ENCODE data around the gene ISCA2.
A peak's percentile ranks its signal among the peaks of the same experiment; 100 is the strongest.

ISCA2 gene

DNA sequence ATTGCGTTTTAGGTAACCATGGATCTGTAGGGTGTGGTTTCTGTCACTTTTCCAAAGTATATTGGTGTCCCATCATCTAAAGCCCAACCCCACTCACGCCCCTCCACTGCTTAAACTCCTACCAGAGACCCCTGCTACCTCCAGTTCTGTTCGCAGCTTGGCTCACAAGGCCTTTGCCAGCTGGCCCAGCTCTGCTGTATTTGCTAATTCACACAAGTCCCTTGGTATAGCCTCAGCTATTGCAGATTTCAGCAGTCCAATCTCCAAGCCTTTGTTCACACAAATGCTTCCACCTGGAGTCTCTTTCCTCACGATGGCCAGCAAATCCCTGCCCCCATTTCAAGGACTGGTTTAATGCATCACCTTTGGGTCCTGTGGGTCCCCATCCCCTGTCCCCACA is 24.2 kb downstream of the ISCA2 start:
- peaks cover 0 to 53% (median 37%) of the 10 kb centered on the region in 4 experiments for H3K4me1 ChIP-seq (ENCODE audit: control extremely low read depth in 1 of 4, control insufficient read depth in 4 of 4, insufficient read depth in 4 of 4, low read length in 3 of 4)
- WGBS (ENCODE audit: insufficient coverage) = 100% methylated on average over 2 of the region's 4 CpGs
- no peak overlapping the region for H3K27ac ChIP-seq (ENCODE audit: insufficient read depth in 1 of 2, low read depth in 1 of 2, low read length in 2 of 2, poor library complexity in 1 of 2, severe bottlenecking in 2 of 2)
- H3K27me3 ChIP-seq (replicated peaks in 2 of 5; ENCODE audit: control insufficient read depth in 4 of 5, insufficient read depth in 5 of 5, low read length in 4 of 5) = no peaks in the 10 kb centered on the region
- ChIA-PET POLR2A (no interaction called here), CTCF (interaction anchor here (0.9 to 3.1 kb wide), 5 partner anchors 9 to 19 kb away, joined by 3 to 11 read pairs (median 3); no protein-coding TSS in a partner anchor)
- H3K9me3 ChIP-seq (ENCODE audit: control extremely low read depth in 1 of 5, control insufficient read depth in 4 of 5, insufficient read depth in 2 of 5, low read depth in 1 of 5, low read length in 4 of 5) = no peaks in the 10 kb centered on the region
- H3K36me3 ChIP-seq (ENCODE audit: control insufficient read depth in 4 of 4, insufficient read depth in 4 of 4, low read length in 3 of 4) = no peaks in the 10 kb centered on the region
- H3K4me3 ChIP-seq (ENCODE audit: control insufficient read depth in 1 of 7, extremely low read depth in 1 of 7, insufficient read depth in 4 of 7, low read depth in 2 of 7, low read length in 6 of 7) = no peak overlapping the region
- DNase-seq = no peak

GRCh38 chr14:74518221-74518620 is 24.7 kb downstream of the ISCA2 start:
- Histone ChIP-seq H3K27me3 (replicated peaks in 2 of 5; ENCODE audit: control insufficient read depth in 4 of 5, insufficient read depth in 5 of 5, low read length in 4 of 5) (no peaks in the 10 kb centered on the region), H3K4me3 (ENCODE audit: control insufficient read depth in 1 of 7, extremely low read depth in 1 of 7, insufficient read depth in 4 of 7, low read depth in 2 of 7, low read length in 6 of 7) (no peak overlapping the region), H3K4me1 (ENCODE audit: control extremely low read depth in 1 of 4, control insufficient read depth in 4 of 4, insufficient read depth in 4 of 4, low read length in 3 of 4) (peaks cover 0 to 53% (median 37%) of the 10 kb centered on the region in 4 experiments), H3K27ac (ENCODE audit: insufficient read depth in 1 of 2, low read depth in 1 of 2, low read length in 2 of 2, poor library complexity in 1 of 2, severe bottlenecking in 2 of 2) (no peak overlapping the region), H3K36me3 (ENCODE audit: control insufficient read depth in 4 of 4, insufficient read depth in 4 of 4, low read length in 3 of 4) (no peaks in the 10 kb centered on the region), H3K9me3 (ENCODE audit: control extremely low read depth in 1 of 5, control insufficient read depth in 4 of 5, insufficient read depth in 2 of 5, low read depth in 1 of 5, low read length in 4 of 5) (no peaks in the 10 kb centered on the region)
- peak in 1 of 3 donors; percentile 28 for DNase-seq
- WGBS (ENCODE audit: insufficient coverage) = 31% methylated on average over 6 of the region's 6 CpGs
- ChIA-PET POLR2A (no interaction called here), CTCF (interaction anchor here (0.9 to 3.1 kb wide), 5 partner anchors 9 to 19 kb away, joined by 3 to 11 read pairs (median 3); no protein-coding TSS in a partner anchor)

- no peaks in the 10 kb centered on the region for H3K36me3 ChIP-seq (ENCODE audit: control insufficient read depth in 4 of 4, insufficient read depth in 4 of 4, low read length in 3 of 4)
- CTCF ChIA-PET = interaction anchor here (1.0 to 3.1 kb wide), 5 partner anchors 7 to 37 kb away, joined by 3 to 11 read pairs (median 4); no protein-coding TSS in a partner anchor
Measured at GRCh38 chr14:74519316-74520074, 25.9 kb downstream of the ISCA2 start.

DNA sequence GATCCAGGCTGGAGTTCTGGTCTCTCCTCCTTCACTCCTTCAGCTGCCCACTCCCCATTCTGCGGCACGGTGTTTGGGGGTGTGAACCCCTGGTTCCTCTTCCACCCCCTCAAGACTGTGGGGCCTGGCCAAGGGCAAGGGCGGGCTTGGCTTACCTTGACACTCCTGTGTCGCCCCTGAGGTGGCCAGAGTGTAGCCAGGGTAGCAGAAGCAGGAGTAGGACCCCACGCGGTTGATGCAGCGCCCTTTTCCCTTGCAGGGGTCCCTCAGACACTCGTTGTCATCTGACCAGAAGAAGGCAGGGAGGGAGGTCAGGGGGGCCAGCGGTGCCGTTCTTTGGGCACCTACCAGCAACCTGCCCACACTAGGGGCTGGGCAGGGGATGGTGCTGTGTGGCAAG is 28.2 kb downstream of the ISCA2 start:
- 98% methylated on average over 7 of the region's 10 CpGs for WGBS (ENCODE audit: insufficient coverage)
- ChIA-PET POLR2A (no interaction called here), CTCF (interaction anchor here (2.0 kb wide), 1 partner anchor 13 kb away, joined by 4 read pairs; no protein-coding TSS in a partner anchor)
- DNase-seq = no peak
- no peak overlapping the region for H3K4me3 ChIP-seq (ENCODE audit: control insufficient read depth in 1 of 7, extremely low read depth in 1 of 7, insufficient read depth in 4 of 7, low read depth in 2 of 7, low read length in 6 of 7)
- H3K9me3 ChIP-seq (ENCODE audit: control extremely low read depth in 1 of 5, control insufficient read depth in 4 of 5, insufficient read depth in 2 of 5, low read depth in 1 of 5, low read length in 4 of 5) = no peaks in the 10 kb centered on the region
- H3K27ac ChIP-seq (ENCODE audit: insufficient read depth in 1 of 2, low read depth in 1 of 2, low read length in 2 of 2, poor library complexity in 1 of 2, severe bottlenecking in 2 of 2) = no peak overlapping the region
- H3K36me3 ChIP-seq (ENCODE audit: control insufficient read depth in 4 of 4, insufficient read depth in 4 of 4, low read length in 3 of 4) = no peaks in the 10 kb centered on the region
- H3K4me1 ChIP-seq (ENCODE audit: control extremely low read depth in 1 of 4, control insufficient read depth in 4 of 4, insufficient read depth in 4 of 4, low read length in 3 of 4) = peaks cover 0 to 22% (median 10%) of the 10 kb centered on the region in 4 experiments
- H3K27me3 ChIP-seq (replicated peaks in 2 of 5; ENCODE audit: control insufficient read depth in 4 of 5, insufficient read depth in 5 of 5, low read length in 4 of 5) = no peaks in the 10 kb centered on the region

More at GRCh38 chr14:74519316-74520074, 25.9 kb downstream of the ISCA2 start:
- 95% methylated on average over 6 of the region's 6 CpGs for WGBS (ENCODE audit: insufficient coverage)
- Histone ChIP-seq H3K9me3 (ENCODE audit: control extremely low read depth in 1 of 5, control insufficient read depth in 4 of 5, insufficient read depth in 2 of 5, low read depth in 1 of 5, low read length in 4 of 5) (no peaks in the 10 kb centered on the region), H3K27ac (ENCODE audit: insufficient read depth in 1 of 2, low read depth in 1 of 2, low read length in 2 of 2, poor library complexity in 1 of 2, severe bottlenecking in 2 of 2) (no peak overlapping the region), H3K27me3 (replicated peaks in 2 of 5; ENCODE audit: control insufficient read depth in 4 of 5, insufficient read depth in 5 of 5, low read length in 4 of 5) (no peaks in the 10 kb centered on the region), H3K4me3 (ENCODE audit: control insufficient read depth in 1 of 7, extremely low read depth in 1 of 7, insufficient read depth in 4 of 7, low read depth in 2 of 7, low read length in 6 of 7) (no peak overlapping the region), H3K4me1 (ENCODE audit: control extremely low read depth in 1 of 4, control insufficient read depth in 4 of 4, insufficient read depth in 4 of 4, low read length in 3 of 4) (peaks cover 0 to 44% (median 28%) of the 10 kb centered on the region in 4 experiments)
- DNase-seq = no peak
- POLR2A ChIA-PET = no interaction called here

DNA sequence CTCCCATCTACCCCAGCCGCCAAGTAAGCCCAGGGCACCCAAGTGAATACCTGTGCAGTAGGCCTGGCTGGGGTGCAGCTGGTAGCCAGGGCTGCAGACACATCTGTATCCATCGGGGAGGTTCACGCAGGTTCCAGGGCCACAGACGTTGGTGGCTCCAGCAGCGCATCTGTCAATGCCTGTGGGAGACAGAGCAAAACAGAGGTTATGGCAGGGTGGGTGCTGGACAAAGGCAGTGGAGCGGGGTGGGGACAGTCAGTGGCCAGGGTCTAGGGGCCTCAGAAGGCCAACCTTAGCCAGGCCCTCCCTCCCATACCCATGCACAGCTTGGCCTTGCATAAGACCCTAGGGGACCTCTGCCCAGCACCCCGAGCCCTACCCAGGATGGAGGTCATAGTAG is 29.2 kb downstream of the ISCA2 start:
- H3K36me3 ChIP-seq (ENCODE audit: control insufficient read depth in 4 of 4, insufficient read depth in 4 of 4, low read length in 3 of 4) = no peaks in the 10 kb centered on the region
- no peak overlapping the region for H3K4me3 ChIP-seq (ENCODE audit: control insufficient read depth in 1 of 7, extremely low read depth in 1 of 7, insufficient read depth in 4 of 7, low read depth in 2 of 7, low read length in 6 of 7)
- no peaks in the 10 kb centered on the region for H3K27me3 ChIP-seq (replicated peaks in 2 of 5; ENCODE audit: control insufficient read depth in 4 of 5, insufficient read depth in 5 of 5, low read length in 4 of 5)
- no peaks in the 10 kb centered on the region for H3K9me3 ChIP-seq (ENCODE audit: control extremely low read depth in 1 of 5, control insufficient read depth in 4 of 5, insufficient read depth in 2 of 5, low read depth in 1 of 5, low read length in 4 of 5)
- ChIA-PET POLR2A (no interaction called here), CTCF (interaction anchor here (0.6 kb wide), 1 partner anchor 15 kb away, joined by 3 read pairs; no protein-coding TSS in a partner anchor)
- peaks cover 0 to 15% (median 9%) of the 10 kb centered on the region in 4 experiments for H3K4me1 ChIP-seq (ENCODE audit: control extremely low read depth in 1 of 4, control insufficient read depth in 4 of 4, insufficient read depth in 4 of 4, low read length in 3 of 4)
- DNase-seq = no peak
- H3K27ac ChIP-seq (ENCODE audit: insufficient read depth in 1 of 2, low read depth in 1 of 2, low read length in 2 of 2, poor library complexity in 1 of 2, severe bottlenecking in 2 of 2) = no peak overlapping the region
- whole genome bisulfite sequencing (ENCODE audit: insufficient coverage) = 96% methylated on average over 5 of the region's 7 CpGs

- H3K27ac ChIP-seq (ENCODE audit: insufficient read depth in 1 of 2, low read depth in 1 of 2, low read length in 2 of 2, poor library complexity in 1 of 2, severe bottlenecking in 2 of 2) = no peak overlapping the region
- H3K36me3 ChIP-seq (ENCODE audit: control insufficient read depth in 4 of 4, insufficient read depth in 4 of 4, low read length in 3 of 4) = no peaks in the 10 kb centered on the region
- no peak overlapping the region for H3K4me3 ChIP-seq (ENCODE audit: control insufficient read depth in 1 of 7, extremely low read depth in 1 of 7, insufficient read depth in 4 of 7, low read depth in 2 of 7, low read length in 6 of 7)
- no peaks in the 10 kb centered on the region for H3K27me3 ChIP-seq (replicated peaks in 2 of 5; ENCODE audit: control insufficient read depth in 4 of 5, insufficient read depth in 5 of 5, low read length in 4 of 5)
- 87% methylated on average over 13 of the region's 14 CpGs for whole genome bisulfite sequencing (ENCODE audit: insufficient coverage)
- POLR2A ChIA-PET = no interaction called here
- peaks cover 0 to 4% (median 0%) of the 10 kb centered on the region in 4 experiments for H3K4me1 ChIP-seq (ENCODE audit: control extremely low read depth in 1 of 4, control insufficient read depth in 4 of 4, insufficient read depth in 4 of 4, low read length in 3 of 4)
- no peaks in the 10 kb centered on the region for H3K9me3 ChIP-seq (ENCODE audit: control extremely low read depth in 1 of 5, control insufficient read depth in 4 of 5, insufficient read depth in 2 of 5, low read depth in 1 of 5, low read length in 4 of 5)
- DNase-seq = no peak
- CTCF ChIA-PET = interaction anchor here (1.9 kb wide), 1 partner anchor 16 kb away, joined by 8 read pairs; no protein-coding TSS in a partner anchor
Measured at GRCh38 chr14:74524076-74524811, 30.7 kb downstream of the ISCA2 start.

DNA sequence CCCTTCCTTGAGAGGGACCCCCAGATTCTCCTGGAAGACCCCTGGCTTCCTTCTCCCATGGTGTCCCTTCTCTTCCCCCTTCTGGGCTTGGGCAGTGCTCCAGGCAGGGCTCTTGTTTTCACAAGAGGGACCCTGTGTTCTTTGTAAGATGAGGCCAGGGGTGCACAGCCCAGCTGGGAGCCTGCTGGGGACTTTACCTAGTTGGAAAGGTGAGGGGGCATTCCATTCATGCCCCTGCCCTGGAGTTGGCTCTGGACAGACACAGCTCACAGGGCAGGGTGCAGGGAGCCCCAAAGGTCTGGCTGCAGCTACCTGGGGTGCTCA is 31.2 kb downstream of the ISCA2 start:
- Histone ChIP-seq H3K9me3 (ENCODE audit: control extremely low read depth in 1 of 5, control insufficient read depth in 4 of 5, insufficient read depth in 2 of 5, low read depth in 1 of 5, low read length in 4 of 5) (no peaks in the 10 kb centered on the region), H3K27me3 (replicated peaks in 2 of 5; ENCODE audit: control insufficient read depth in 4 of 5, insufficient read depth in 5 of 5, low read length in 4 of 5) (no peaks in the 10 kb centered on the region), H3K27ac (ENCODE audit: insufficient read depth in 1 of 2, low read depth in 1 of 2, low read length in 2 of 2, poor library complexity in 1 of 2, severe bottlenecking in 2 of 2) (no peak overlapping the region), H3K4me1 (ENCODE audit: control extremely low read depth in 1 of 4, control insufficient read depth in 4 of 4, insufficient read depth in 4 of 4, low read length in 3 of 4) (peaks cover 0 to 1% (median 0%) of the 10 kb centered on the region in 4 experiments), H3K36me3 (ENCODE audit: control insufficient read depth in 4 of 4, insufficient read depth in 4 of 4, low read length in 3 of 4) (no peaks in the 10 kb centered on the region), H3K4me3 (ENCODE audit: control insufficient read depth in 1 of 7, extremely low read depth in 1 of 7, insufficient read depth in 4 of 7, low read depth in 2 of 7, low read length in 6 of 7) (no peak overlapping the region)
- DNase-seq = no peak
- ChIA-PET CTCF (interaction anchor here (1.0 to 1.9 kb wide), 3 partner anchors 13 to 29 kb away, joined by 3 to 8 read pairs (median 3); no protein-coding TSS in a partner anchor), POLR2A (no interaction called here)

Measured in common myeloid progenitor, CD34-positive (primary cell).